HCT116 (cell line): Measurements from ENCODE around the gene EFCAB5.

Experiments
- ATF3 ChIP-seq: IDR thresholded peaks from 2 replicates; pipeline ENCODE4 v1.6.1; 2012
- CBX3 ChIP-seq: IDR thresholded peaks from 2 replicates; pipeline ENCODE4 v1.6.1; 2012; ENCODE audit warnings: low read depth
- CEBPB ChIP-seq: IDR thresholded peaks from 2 replicates; pipeline ENCODE4 v1.6.1; 2012; ENCODE audit warnings: low read depth
- CTCF ChIP-seq, 3 experiments: fragments of 200-600 bp in 1 of 3; sonication (generic) in 1 of 3; IDR thresholded peaks in 2 of 3; conservative IDR thresholded peaks in 1 of 3; 2 replicates each; pipeline ENCODE4 v1.5.1; 2012 to 2017; ENCODE audit warnings: low read depth in 2 of 3, low read length in 2 of 3, antibody characterized with exemption in 1 of 3, borderline replicate concordance in 1 of 3, control low read depth in 1 of 3, mild to moderate bottlenecking in 1 of 3, mixed read lengths in 1 of 3, mixed run types in 1 of 3, moderate library complexity in 1 of 3; ENCODE audit not compliant: insufficient read depth in 1 of 3
- EZH2 ChIP-seq: fragments of 200-600 bp; sonication (generic); IDR thresholded peaks from 2 replicates; pipeline ENCODE4 v1.6.1; 2017; ENCODE audit warnings: antibody characterized with exemption, mixed run types
- JUND ChIP-seq: IDR thresholded peaks from 2 replicates; pipeline ENCODE4 v1.6.1; 2012
- MAX ChIP-seq: IDR thresholded peaks from 2 replicates; pipeline ENCODE4 v1.6.1; 2012
- POLR2A ChIP-seq: IDR thresholded peaks from 2 replicates; pipeline ENCODE4 v1.7.0; 2011; ENCODE audit warnings: borderline replicate concordance; ENCODE audit not compliant: insufficient read depth, insufficient read length; ENCODE audit errors: extremely low read depth
- POLR2AphosphoS5 ChIP-seq: IDR thresholded peaks from 2 replicates; pipeline ENCODE4 v1.6.1; 2011; ENCODE audit warnings: mild to moderate bottlenecking, low read depth, low read length, moderate library complexity
- RAD21 ChIP-seq: IDR thresholded peaks from 2 replicates; pipeline ENCODE4 v1.6.1; 2012; ENCODE audit warnings: low read depth, mild to moderate bottlenecking
- TCF7L2 ChIP-seq: IDR thresholded peaks from 2 replicates; pipeline ENCODE4 v1.7.0; 2011; ENCODE audit warnings: borderline replicate concordance, inconsistent platforms; ENCODE audit not compliant: insufficient read depth, insufficient read length; ENCODE audit errors: extremely low read depth
- YY1 ChIP-seq: IDR thresholded peaks from 2 replicates; pipeline ENCODE4 v1.6.1; 2011; ENCODE audit warnings: low read length, low read depth, moderate library complexity, mild to moderate bottlenecking; ENCODE audit not compliant: insufficient replicate concordance; ENCODE audit errors: extremely low read depth

- TF ChIP-seq CTCF (IDR thresholded peaks at IDR 0.05 in 2 of 3, conservative IDR thresholded peaks at IDR 0.05 in 1 of 3; ENCODE audit: borderline replicate concordance in 1 of 3, insufficient read depth in 1 of 3, low read depth in 2 of 3, low read length in 2 of 3): no peak
- TF ChIP-seq EZH2: no peak
- no peak for TF ChIP-seq MAX
- TF ChIP-seq CEBPB: no peak
- TF ChIP-seq ATF3: no peak
- no peak for TF ChIP-seq YY1
- no peak for TF ChIP-seq POLR2A
- no peak for TF ChIP-seq JUND
- no peak for TF ChIP-seq POLR2AphosphoS5
- no peak for TF ChIP-seq RAD21
- no peak for TF ChIP-seq CBX3
- TF ChIP-seq TCF7L2: no peak
Observed at GRCh38 chr17:29962656-29963055, 21.2 kb downstream of the EFCAB5 start.
